ENCODE results near the gene SUPT20HL2. TPM values are rescaled to one million over a fixed set of nuclear protein-coding genes. Genes with fewer than 3 reads are reported as not detected.

SUPT20HL2 gene
- total and polyA plus RNA-seq, 2 of the 8 experiments (the other 6 are each of a cell fraction or from before 2014, with no cell fraction given), result not detected

- TF ChIP-seq, protein P1, sequence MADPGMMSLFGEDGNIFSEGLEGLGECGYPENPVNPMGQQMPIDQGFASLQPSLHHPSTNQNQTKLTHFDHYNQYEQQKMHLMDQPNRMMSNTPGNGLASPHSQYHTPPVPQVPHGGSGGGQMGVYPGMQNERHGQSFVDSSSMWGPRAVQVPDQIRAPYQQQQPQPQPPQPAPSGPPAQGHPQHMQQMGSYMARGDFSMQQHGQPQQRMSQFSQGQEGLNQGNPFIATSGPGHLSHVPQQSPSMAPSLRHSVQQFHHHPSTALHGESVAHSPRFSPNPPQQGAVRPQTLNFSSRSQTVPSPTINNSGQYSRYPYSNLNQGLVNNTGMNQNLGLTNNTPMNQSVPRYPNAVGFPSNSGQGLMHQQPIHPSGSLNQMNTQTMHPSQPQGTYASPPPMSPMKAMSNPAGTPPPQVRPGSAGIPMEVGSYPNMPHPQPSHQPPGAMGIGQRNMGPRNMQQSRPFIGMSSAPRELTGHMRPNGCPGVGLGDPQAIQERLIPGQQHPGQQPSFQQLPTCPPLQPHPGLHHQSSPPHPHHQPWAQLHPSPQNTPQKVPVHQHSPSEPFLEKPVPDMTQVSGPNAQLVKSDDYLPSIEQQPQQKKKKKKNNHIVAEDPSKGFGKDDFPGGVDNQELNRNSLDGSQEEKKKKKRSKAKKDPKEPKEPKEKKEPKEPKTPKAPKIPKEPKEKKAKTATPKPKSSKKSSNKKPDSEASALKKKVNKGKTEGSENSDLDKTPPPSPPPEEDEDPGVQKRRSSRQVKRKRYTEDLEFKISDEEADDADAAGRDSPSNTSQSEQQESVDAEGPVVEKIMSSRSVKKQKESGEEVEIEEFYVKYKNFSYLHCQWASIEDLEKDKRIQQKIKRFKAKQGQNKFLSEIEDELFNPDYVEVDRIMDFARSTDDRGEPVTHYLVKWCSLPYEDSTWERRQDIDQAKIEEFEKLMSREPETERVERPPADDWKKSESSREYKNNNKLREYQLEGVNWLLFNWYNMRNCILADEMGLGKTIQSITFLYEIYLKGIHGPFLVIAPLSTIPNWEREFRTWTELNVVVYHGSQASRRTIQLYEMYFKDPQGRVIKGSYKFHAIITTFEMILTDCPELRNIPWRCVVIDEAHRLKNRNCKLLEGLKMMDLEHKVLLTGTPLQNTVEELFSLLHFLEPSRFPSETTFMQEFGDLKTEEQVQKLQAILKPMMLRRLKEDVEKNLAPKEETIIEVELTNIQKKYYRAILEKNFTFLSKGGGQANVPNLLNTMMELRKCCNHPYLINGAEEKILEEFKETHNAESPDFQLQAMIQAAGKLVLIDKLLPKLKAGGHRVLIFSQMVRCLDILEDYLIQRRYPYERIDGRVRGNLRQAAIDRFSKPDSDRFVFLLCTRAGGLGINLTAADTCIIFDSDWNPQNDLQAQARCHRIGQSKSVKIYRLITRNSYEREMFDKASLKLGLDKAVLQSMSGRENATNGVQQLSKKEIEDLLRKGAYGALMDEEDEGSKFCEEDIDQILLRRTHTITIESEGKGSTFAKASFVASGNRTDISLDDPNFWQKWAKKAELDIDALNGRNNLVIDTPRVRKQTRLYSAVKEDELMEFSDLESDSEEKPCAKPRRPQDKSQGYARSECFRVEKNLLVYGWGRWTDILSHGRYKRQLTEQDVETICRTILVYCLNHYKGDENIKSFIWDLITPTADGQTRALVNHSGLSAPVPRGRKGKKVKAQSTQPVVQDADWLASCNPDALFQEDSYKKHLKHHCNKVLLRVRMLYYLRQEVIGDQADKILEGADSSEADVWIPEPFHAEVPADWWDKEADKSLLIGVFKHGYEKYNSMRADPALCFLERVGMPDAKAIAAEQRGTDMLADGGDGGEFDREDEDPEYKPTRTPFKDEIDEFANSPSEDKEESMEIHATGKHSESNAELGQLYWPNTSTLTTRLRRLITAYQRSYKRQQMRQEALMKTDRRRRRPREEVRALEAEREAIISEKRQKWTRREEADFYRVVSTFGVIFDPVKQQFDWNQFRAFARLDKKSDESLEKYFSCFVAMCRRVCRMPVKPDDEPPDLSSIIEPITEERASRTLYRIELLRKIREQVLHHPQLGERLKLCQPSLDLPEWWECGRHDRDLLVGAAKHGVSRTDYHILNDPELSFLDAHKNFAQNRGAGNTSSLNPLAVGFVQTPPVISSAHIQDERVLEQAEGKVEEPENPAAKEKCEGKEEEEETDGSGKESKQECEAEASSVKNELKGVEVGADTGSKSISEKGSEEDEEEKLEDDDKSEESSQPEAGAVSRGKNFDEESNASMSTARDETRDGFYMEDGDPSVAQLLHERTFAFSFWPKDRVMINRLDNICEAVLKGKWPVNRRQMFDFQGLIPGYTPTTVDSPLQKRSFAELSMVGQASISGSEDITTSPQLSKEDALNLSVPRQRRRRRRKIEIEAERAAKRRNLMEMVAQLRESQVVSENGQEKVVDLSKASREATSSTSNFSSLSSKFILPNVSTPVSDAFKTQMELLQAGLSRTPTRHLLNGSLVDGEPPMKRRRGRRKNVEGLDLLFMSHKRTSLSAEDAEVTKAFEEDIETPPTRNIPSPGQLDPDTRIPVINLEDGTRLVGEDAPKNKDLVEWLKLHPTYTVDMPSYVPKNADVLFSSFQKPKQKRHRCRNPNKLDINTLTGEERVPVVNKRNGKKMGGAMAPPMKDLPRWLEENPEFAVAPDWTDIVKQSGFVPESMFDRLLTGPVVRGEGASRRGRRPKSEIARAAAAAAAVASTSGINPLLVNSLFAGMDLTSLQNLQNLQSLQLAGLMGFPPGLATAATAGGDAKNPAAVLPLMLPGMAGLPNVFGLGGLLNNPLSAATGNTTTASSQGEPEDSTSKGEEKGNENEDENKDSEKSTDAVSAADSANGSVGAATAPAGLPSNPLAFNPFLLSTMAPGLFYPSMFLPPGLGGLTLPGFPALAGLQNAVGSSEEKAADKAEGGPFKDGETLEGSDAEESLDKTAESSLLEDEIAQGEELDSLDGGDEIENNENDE (IDR thresholded peaks at IDR 0.05; ENCODE audit: insufficient replicate concordance, low read length), result no peak
- TF ChIP-seq PHF8 (conservative IDR thresholded peaks at IDR 0.05; ENCODE audit: low read depth, low read length) (no peak), TBP (IDR thresholded peaks at IDR 0.05; ENCODE audit: low read depth, low read length) (no peak), KDM4A (IDR thresholded peaks at IDR 0.05; ENCODE audit: low read depth, low read length, severe bottlenecking) (no peak), EGR1 (IDR thresholded peaks at IDR 0.05; ENCODE audit: borderline replicate concordance, low read depth, low read length) (no peak), TAF7 (optimal IDR thresholded peaks at IDR 0.05; ENCODE audit: borderline replicate concordance, low read depth, low read length) (no peak)
- TF ChIP-seq, protein P2, sequence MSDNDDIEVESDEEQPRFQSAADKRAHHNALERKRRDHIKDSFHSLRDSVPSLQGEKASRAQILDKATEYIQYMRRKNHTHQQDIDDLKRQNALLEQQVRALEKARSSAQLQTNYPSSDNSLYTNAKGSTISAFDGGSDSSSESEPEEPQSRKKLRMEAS (IDR thresholded peaks at IDR 0.05), result no peak
Observed at GRCh38 chrX:24262309-24262708, 51.6 kb downstream of the SUPT20HL2 start (continued).
